ENCODE results near the gene TNFRSF12A. TPM values are rescaled to one million over a fixed set of nuclear protein-coding genes. Genes with fewer than 3 reads are reported as not detected.

TNFRSF12A gene
- total and polyA plus RNA-seq, 2 of the 13 experiments (the other 11 are each of a cell fraction or from before 2014, with no cell fraction given) = 61.9 to 66.0 TPM

DNA sequence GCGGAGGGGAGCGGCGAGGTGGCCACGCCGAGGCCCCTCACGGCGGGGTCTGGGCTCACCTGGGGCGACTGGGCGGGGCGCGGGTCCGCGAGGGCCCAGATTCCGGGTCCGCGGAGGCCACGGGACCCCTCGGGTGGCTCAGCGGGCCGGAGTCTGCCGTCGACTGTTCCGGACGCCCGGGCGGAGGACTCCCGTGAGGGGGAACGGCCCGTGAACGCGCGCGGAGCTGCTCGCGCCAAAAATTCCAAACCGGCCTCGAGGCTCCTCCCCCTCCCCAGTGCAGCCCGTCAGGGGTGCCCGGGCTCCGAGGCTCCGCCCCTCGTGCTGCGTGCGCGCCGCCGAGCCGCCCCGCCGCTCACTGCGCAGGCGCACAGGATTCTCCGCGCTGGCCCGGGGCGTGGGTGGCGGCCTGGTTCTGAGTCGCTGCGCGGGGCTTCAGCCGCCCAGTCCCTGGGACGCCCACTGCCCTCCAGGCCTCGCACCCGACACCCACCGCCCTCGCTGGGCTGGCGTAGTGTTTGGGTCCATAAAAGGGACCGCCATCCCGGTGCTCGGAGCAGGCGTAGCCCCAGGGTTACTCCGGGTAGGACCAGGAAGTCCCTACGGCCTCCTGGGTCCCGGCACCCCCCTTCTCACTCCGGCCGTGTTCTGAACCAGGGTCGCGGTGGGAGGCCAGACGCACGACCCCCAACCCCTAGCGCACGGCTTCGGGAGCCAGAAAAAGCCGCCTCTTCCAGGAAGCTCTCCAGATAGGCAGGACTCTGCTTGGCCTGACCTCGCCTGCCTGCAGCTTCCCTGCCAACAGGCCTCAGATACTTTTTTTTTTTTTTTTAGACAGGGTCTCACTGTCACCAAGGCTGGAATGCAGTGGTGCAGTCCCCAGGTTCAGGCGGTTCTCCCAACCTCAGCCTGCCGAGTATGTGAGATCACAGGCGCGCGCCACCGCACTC, 39.7 kb upstream of the TNFRSF12A start, which contains the start of gene PKMYT1:
TSS of gene PKMYT1 (minus strand) at position 220 of the 950 bp plus-strand sequence. CDS start 789 bp downstream, outside the sequence.
- Histone ChIP-seq H3K36me3 (replicated peaks in 1 of 2; ENCODE audit: control insufficient read depth in 1 of 2, insufficient read depth in 2 of 2, low read length in 2 of 2) (peaks cover 2 to 9% of the 10 kb centered on the region in 2 experiments; a peak in 2 of 5 replicates), H3K4me1 (ENCODE audit: insufficient read depth, low read length) (peaks cover 26% of the 10 kb centered on the region), H3K4me3 (replicated peaks in 1 of 3; ENCODE audit: insufficient read depth in 1 of 3, low read depth in 2 of 3, low read length in 3 of 3) (peak within 1 kb of the TSS; percentile 86 to 95 (median 88)), H3K27ac (ENCODE audit: extremely low read length, insufficient read depth, low read length) (peak within 1 kb of the TSS; percentile 87), H3K79me2 (ENCODE audit: insufficient read depth, low read length) (peaks cover 8% of the 10 kb centered on the region), H4K20me1 (ENCODE audit: insufficient read depth, low read length) (no peaks in the 10 kb centered on the region), H2AFZ (ENCODE audit: low read length) (no peak within 1 kb of the TSS), H3K9ac (ENCODE audit: insufficient read depth, low read depth, low read length) (peak within 1 kb of the TSS; percentile 94), H3K9me3 (ENCODE audit: low read length) (no peaks in the 10 kb centered on the region), H3K4me2 (ENCODE audit: low read depth, low read length) (peak within 1 kb of the TSS; percentile 96), H3K27me3 (ENCODE audit: control insufficient read depth in 1 of 2, insufficient read depth in 2 of 2, low read length in 2 of 2) (peaks cover 1 to 11% of the 10 kb centered on the region in 2 experiments; a peak in 4 of 5 replicates)
- DNase-seq (ENCODE audit: low spot score) (peak; percentile 73), ATAC-seq (peak; percentile 83), FAIRE-seq (no peak)
- intact Hi-C loops (cut with micrococcal nuclease; ENCODE audit: unreplicated experiment) (no loop called here), in situ Hi-C loops (cut with HindIII; ENCODE audit: extremely low pct_ligation_motif_present, low pct_unique_long_range_greater_than_20kb) (no loop called here)
- ChIA-PET CTCF (ENCODE audit: low intra/inter-chr PET ratio, low total read pairs) (no interaction called here), POLR2A (interaction anchor here (0.7 to 3.9 kb wide), 19 partner anchors 8 to 229 kb away, joined by 3 to 48 read pairs (median 6); partner anchors contain the start of genes FLYWCH1, FLYWCH2, HCFC1R1 and KREMEN2)
- BruUV-seq (replicated peaks) = TSS peak; percentile 88
- WGBS (ENCODE audit: low lambda C conversion rate) = 16% methylated on average over 8 of the region's 91 CpGs
- TF ChIP-seq ZNF616 (CRISPR knock-in tag; IDR thresholded peaks at IDR 0.05; ENCODE audit: low read depth) (peak; percentile 77), CHD4 (IDR thresholded peaks at IDR 0.05; ENCODE audit: borderline replicate concordance, low read length) (no peak), MIXL1 (CRISPR knock-in tag; IDR thresholded peaks at IDR 0.05) (no peak), MATR3 (CRISPR knock-in tag; IDR thresholded peaks at IDR 0.05) (no peak), MAZ (IDR thresholded peaks at IDR 0.05; ENCODE audit: borderline replicate concordance, low read depth, low read length) (no peak), MAZ (CRISPR knock-in tag; IDR thresholded peaks at IDR 0.05; ENCODE audit: low read depth) (0 out of 2 replicates have a peak, but pooled peaks have one; percentile 61), ZNF451 (CRISPR knock-in tag; IDR thresholded peaks at IDR 0.05) (0 out of 2 replicates have a peak, but pooled peaks have one; percentile 34), ZFP62 (CRISPR knock-in tag; IDR thresholded peaks at IDR 0.05) (no peak), ZNF83 (CRISPR knock-in tag; IDR thresholded peaks at IDR 0.05; ENCODE audit: borderline replicate concordance) (peak; percentile 46; the same call in 1 of the 2 replicates), KLF16 (CRISPR knock-in tag; IDR thresholded peaks at IDR 0.05) (peak in 1 of 2 experiments; percentile 10; a peak in 1 of 4 replicates), SIN3A (IDR thresholded peaks at IDR 0.05; ENCODE audit: borderline replicate concordance, low read depth, low read length) (peak; percentile 83; the same call in 1 of the 2 replicates), ZNF619 (CRISPR knock-in tag; IDR thresholded peaks at IDR 0.05) (peak; percentile 45), HOXA7 (CRISPR knock-in tag; IDR thresholded peaks at IDR 0.05) (no peak), RORA (CRISPR knock-in tag; IDR thresholded peaks at IDR 0.05) (no peak), ZNF724P (CRISPR knock-in tag; IDR thresholded peaks at IDR 0.05; ENCODE audit: borderline replicate concordance) (peak; percentile 56; the same call in 1 of the 2 replicates), BORCS8-MEF2B (CRISPR knock-in tag; IDR thresholded peaks at IDR 0.05) (no peak), NR2C2 (CRISPR knock-in tag; IDR thresholded peaks at IDR 0.05; ENCODE audit: borderline replicate concordance) (no peak), ZNF644 (CRISPR knock-in tag; IDR thresholded peaks at IDR 0.05; ENCODE audit: low read depth) (no peak)
- TF ChIP-seq, protein P1, sequence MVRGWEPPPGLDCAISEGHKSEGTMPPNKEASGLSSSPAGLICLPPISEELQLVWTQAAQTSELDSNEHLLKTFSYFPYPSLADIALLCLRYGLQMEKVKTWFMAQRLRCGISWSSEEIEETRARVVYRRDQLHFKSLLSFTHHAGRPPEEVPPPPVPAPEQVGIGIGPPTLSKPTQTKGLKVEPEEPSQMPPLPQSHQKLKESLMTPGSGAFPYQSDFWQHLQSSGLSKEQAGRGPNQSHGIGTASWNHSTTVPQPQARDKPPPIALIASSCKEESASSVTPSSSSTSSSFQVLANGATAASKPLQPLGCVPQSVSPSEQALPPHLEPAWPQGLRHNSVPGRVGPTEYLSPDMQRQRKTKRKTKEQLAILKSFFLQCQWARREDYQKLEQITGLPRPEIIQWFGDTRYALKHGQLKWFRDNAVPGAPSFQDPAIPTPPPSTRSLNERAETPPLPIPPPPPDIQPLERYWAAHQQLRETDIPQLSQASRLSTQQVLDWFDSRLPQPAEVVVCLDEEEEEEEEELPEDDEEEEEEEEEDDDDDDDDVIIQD (CRISPR knock-in tag; IDR thresholded peaks at IDR 0.05; ENCODE audit: low read depth) = no peak
- TF ChIP-seq, protein P2, sequence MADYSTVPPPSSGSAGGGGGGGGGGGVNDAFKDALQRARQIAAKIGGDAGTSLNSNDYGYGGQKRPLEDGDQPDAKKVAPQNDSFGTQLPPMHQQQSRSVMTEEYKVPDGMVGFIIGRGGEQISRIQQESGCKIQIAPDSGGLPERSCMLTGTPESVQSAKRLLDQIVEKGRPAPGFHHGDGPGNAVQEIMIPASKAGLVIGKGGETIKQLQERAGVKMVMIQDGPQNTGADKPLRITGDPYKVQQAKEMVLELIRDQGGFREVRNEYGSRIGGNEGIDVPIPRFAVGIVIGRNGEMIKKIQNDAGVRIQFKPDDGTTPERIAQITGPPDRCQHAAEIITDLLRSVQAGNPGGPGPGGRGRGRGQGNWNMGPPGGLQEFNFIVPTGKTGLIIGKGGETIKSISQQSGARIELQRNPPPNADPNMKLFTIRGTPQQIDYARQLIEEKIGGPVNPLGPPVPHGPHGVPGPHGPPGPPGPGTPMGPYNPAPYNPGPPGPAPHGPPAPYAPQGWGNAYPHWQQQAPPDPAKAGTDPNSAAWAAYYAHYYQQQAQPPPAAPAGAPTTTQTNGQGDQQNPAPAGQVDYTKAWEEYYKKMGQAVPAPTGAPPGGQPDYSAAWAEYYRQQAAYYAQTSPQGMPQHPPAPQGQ (CRISPR knock-in tag; IDR thresholded peaks at IDR 0.05; ENCODE audit: borderline replicate concordance) = no peak

Data from HepG2 (cell line).